ENCODE data around the gene NTM.

NTM gene

DNA sequence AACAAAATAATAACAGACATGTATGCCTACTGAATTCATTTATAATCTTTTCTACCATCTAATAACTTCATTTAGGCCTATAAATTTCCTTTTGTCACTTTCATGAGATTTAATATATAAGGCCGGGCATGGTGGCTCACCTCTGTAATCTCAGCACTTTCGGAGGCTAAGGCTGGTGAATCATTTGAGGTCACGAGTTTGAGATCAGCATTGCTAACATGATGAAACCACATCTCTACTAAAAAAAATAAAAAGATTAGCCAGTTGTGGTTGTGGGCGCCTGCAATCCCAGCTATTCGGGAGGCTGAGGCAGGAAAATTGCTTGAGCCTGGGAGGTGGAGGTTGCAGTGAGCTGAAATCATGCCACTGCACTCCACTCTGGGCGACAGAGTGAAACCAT is 14.2 kb upstream of the NTM start:
- Histone ChIP-seq H3K4me1 (ENCODE audit: insufficient read depth, poor library complexity, severe bottlenecking) (no peaks in the 10 kb centered on the region), H3K4me3 (ENCODE audit: severe bottlenecking) (no peak overlapping the region), H3K9me3 (ENCODE audit: severe bottlenecking) (no peaks in the 10 kb centered on the region), H3K27me3 (ENCODE audit: insufficient read depth, poor library complexity, severe bottlenecking) (peaks cover 3% of the 10 kb centered on the region), H3K36me3 (ENCODE audit: low read depth) (no peaks in the 10 kb centered on the region), H3K27ac (ENCODE audit: poor library complexity, severe bottlenecking) (no peak overlapping the region)
- no peak for DNase-seq (ENCODE audit: low spot score)
- TF ChIP-seq, protein P1, sequence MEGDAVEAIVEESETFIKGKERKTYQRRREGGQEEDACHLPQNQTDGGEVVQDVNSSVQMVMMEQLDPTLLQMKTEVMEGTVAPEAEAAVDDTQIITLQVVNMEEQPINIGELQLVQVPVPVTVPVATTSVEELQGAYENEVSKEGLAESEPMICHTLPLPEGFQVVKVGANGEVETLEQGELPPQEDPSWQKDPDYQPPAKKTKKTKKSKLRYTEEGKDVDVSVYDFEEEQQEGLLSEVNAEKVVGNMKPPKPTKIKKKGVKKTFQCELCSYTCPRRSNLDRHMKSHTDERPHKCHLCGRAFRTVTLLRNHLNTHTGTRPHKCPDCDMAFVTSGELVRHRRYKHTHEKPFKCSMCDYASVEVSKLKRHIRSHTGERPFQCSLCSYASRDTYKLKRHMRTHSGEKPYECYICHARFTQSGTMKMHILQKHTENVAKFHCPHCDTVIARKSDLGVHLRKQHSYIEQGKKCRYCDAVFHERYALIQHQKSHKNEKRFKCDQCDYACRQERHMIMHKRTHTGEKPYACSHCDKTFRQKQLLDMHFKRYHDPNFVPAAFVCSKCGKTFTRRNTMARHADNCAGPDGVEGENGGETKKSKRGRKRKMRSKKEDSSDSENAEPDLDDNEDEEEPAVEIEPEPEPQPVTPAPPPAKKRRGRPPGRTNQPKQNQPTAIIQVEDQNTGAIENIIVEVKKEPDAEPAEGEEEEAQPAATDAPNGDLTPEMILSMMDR (IDR thresholded peaks at IDR 0.05; ENCODE audit: poor library complexity, severe bottlenecking): no peak
- no peak for ATAC-seq (ENCODE audit: low read depth)

- no peak for ATAC-seq (ENCODE audit: low read depth)
- H3K4me3 ChIP-seq (ENCODE audit: severe bottlenecking): no peak overlapping the region
These were observed 5.0 kb upstream of the NTM start for GRCh38 chr11:131365329-131365930.

GRCh38 chr11:131370901-131371790 is 731 bp downstream of the NTM start:
- TF ChIP-seq, protein P1 (IDR thresholded peaks at IDR 0.05; ENCODE audit: poor library complexity, severe bottlenecking): no peak
- H3K27me3 ChIP-seq (ENCODE audit: insufficient read depth, poor library complexity, severe bottlenecking): peaks cover 83% of the 10 kb centered on the region
- no peaks in the 10 kb centered on the region for H3K9me3 ChIP-seq (ENCODE audit: severe bottlenecking)
- ATAC-seq (ENCODE audit: low read depth) (no peak), DNase-seq (ENCODE audit: low spot score) (no peak)
- no peak overlapping the region for H3K27ac ChIP-seq (ENCODE audit: poor library complexity, severe bottlenecking)
- no peak overlapping the region for H3K4me3 ChIP-seq (ENCODE audit: severe bottlenecking)
- H3K36me3 ChIP-seq (ENCODE audit: low read depth): no peaks in the 10 kb centered on the region
- no peaks in the 10 kb centered on the region for H3K4me1 ChIP-seq (ENCODE audit: insufficient read depth, poor library complexity, severe bottlenecking)

More at GRCh38 chr11:131365329-131365930, 5.0 kb upstream of the NTM start:
- H3K27me3 ChIP-seq (ENCODE audit: insufficient read depth, poor library complexity, severe bottlenecking): peaks cover 43% of the 10 kb centered on the region
- DNase-seq (ENCODE audit: low spot score): no peak
- no peaks in the 10 kb centered on the region for H3K9me3 ChIP-seq (ENCODE audit: severe bottlenecking)
- no peaks in the 10 kb centered on the region for H3K4me1 ChIP-seq (ENCODE audit: insufficient read depth, poor library complexity, severe bottlenecking)
- TF ChIP-seq, protein P1 (IDR thresholded peaks at IDR 0.05; ENCODE audit: poor library complexity, severe bottlenecking): no peak
- H3K27ac ChIP-seq (ENCODE audit: poor library complexity, severe bottlenecking): no peak overlapping the region
- H3K36me3 ChIP-seq (ENCODE audit: low read depth): no peaks in the 10 kb centered on the region

DNA sequence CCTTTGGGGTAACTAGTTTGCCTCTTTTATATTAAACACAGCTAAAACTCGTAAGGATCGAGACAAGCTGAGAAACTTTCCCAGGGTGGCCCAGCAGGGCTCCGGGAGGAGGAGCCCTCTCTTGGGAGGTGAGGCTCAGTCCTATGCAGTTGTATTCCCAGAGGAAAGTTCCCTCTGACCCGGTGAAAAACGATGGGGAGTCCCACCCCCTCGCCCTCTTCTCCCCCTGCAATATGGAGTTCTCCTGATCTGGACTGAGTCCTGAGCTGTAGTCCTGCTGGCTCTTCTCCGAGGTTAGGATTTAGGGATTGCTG is 1.3 kb downstream of the NTM start:
- Histone ChIP-seq H3K27me3 (ENCODE audit: insufficient read depth, poor library complexity, severe bottlenecking) (peaks cover 80% of the 10 kb centered on the region), H3K4me3 (ENCODE audit: severe bottlenecking) (no peak overlapping the region), H3K9me3 (ENCODE audit: severe bottlenecking) (no peaks in the 10 kb centered on the region), H3K4me1 (ENCODE audit: insufficient read depth, poor library complexity, severe bottlenecking) (no peaks in the 10 kb centered on the region), H3K27ac (ENCODE audit: poor library complexity, severe bottlenecking) (no peak overlapping the region), H3K36me3 (ENCODE audit: low read depth) (no peaks in the 10 kb centered on the region)
- DNase-seq (ENCODE audit: low spot score) (no peak), ATAC-seq (ENCODE audit: low read depth) (no peak)
- TF ChIP-seq, protein P1 (IDR thresholded peaks at IDR 0.05; ENCODE audit: poor library complexity, severe bottlenecking): no peak
